Measurements from ENCODE around the gene TMEM121B. TPM values are rescaled to one million over a fixed set of nuclear protein-coding genes. Genes with fewer than 3 reads are reported as not detected.

TMEM121B gene
- total and polyA plus RNA-seq, 2 donors from 2014 or later = 0.19 to 1.2 TPM

GRCh38 chr22:17119481-17120202, 1.5 kb downstream of the TMEM121B start:
- H3K4me3 ChIP-seq (ENCODE audit: low read length in 3 of 3) = no peak overlapping the region
- no peak overlapping the region for H3K27ac ChIP-seq (ENCODE audit: low read depth in 2 of 2, low read length in 2 of 2)
- DNase-seq = peak in 2 of 5 donors; percentile 13 to 71
- FAIRE-seq = no peak
- intact Hi-C loops (cut with DNase I) = no loop called here
- no peaks in the 10 kb centered on the region for H3K9me3 ChIP-seq (ENCODE audit: control insufficient read depth in 2 of 3, insufficient read depth in 1 of 3, low read length in 3 of 3)
- peaks cover 0 to 5% (median 0%) of the 10 kb centered on the region in 3 donors for H3K4me1 ChIP-seq (ENCODE audit: control insufficient read depth in 2 of 3, insufficient read depth in 2 of 3, low read depth in 1 of 3, low read length in 3 of 3)
- H3K36me3 ChIP-seq (ENCODE audit: control insufficient read depth in 2 of 3, insufficient read depth in 3 of 3, low read length in 3 of 3) = no peaks in the 10 kb centered on the region
- no peak for TF ChIP-seq CTCF (IDR thresholded peaks at IDR 0.05; ENCODE audit: borderline replicate concordance, extremely low read depth, insufficient read depth)
- no peaks in the 10 kb centered on the region for H3K27me3 ChIP-seq (ENCODE audit: control insufficient read depth, insufficient read depth, low read length)
- no peak overlapping the region for H3K9ac ChIP-seq (ENCODE audit: low read length in 3 of 3)

- Histone ChIP-seq H3K27ac (ENCODE audit: low read depth in 2 of 2, low read length in 2 of 2) (no peak overlapping the region), H3K4me1 (ENCODE audit: control insufficient read depth in 2 of 3, insufficient read depth in 2 of 3, low read depth in 1 of 3, low read length in 3 of 3) (peaks cover 0 to 5% (median 0%) of the 10 kb centered on the region in 3 donors)
Observed at GRCh38 chr22:17118342-17118741, 2.8 kb downstream of the TMEM121B start.

GRCh38 chr22:17117890-17118289, 3.3 kb downstream of the TMEM121B start:
- no peak overlapping the region for H3K9ac ChIP-seq (ENCODE audit: low read length in 3 of 3)
- H3K27me3 ChIP-seq (ENCODE audit: control insufficient read depth, insufficient read depth, low read length) = no peaks in the 10 kb centered on the region
- H3K4me3 ChIP-seq (ENCODE audit: low read length in 3 of 3) = no peak overlapping the region
- peaks cover 0 to 5% (median 0%) of the 10 kb centered on the region in 3 donors for H3K4me1 ChIP-seq (ENCODE audit: control insufficient read depth in 2 of 3, insufficient read depth in 2 of 3, low read depth in 1 of 3, low read length in 3 of 3)
- no peaks in the 10 kb centered on the region for H3K36me3 ChIP-seq (ENCODE audit: control insufficient read depth in 2 of 3, insufficient read depth in 3 of 3, low read length in 3 of 3)
- DNase-seq (no peak), FAIRE-seq (no peak)
- no peak overlapping the region for H3K27ac ChIP-seq (ENCODE audit: low read depth in 2 of 2, low read length in 2 of 2)
- no peak for TF ChIP-seq CTCF (IDR thresholded peaks at IDR 0.05; ENCODE audit: borderline replicate concordance, extremely low read depth, insufficient read depth)
- no peaks in the 10 kb centered on the region for H3K9me3 ChIP-seq (ENCODE audit: control insufficient read depth in 2 of 3, insufficient read depth in 1 of 3, low read length in 3 of 3)
- intact Hi-C loops (cut with DNase I) = no loop called here

More at GRCh38 chr22:17118342-17118741, 2.8 kb downstream of the TMEM121B start:
- TF ChIP-seq CTCF (IDR thresholded peaks at IDR 0.05; ENCODE audit: borderline replicate concordance, extremely low read depth, insufficient read depth) = no peak
- DNase-seq = no peak
- H3K36me3 ChIP-seq (ENCODE audit: control insufficient read depth in 2 of 3, insufficient read depth in 3 of 3, low read length in 3 of 3) = no peaks in the 10 kb centered on the region
- H3K9ac ChIP-seq (ENCODE audit: low read length in 3 of 3) = no peak overlapping the region
- no peaks in the 10 kb centered on the region for H3K27me3 ChIP-seq (ENCODE audit: control insufficient read depth, insufficient read depth, low read length)
- FAIRE-seq = no peak
- no peak overlapping the region for H3K4me3 ChIP-seq (ENCODE audit: low read length in 3 of 3)
- intact Hi-C loops (cut with DNase I) = no loop called here
- H3K9me3 ChIP-seq (ENCODE audit: control insufficient read depth in 2 of 3, insufficient read depth in 1 of 3, low read length in 3 of 3) = no peaks in the 10 kb centered on the region

Data from kidney (tissue), 14 donors.